Transverse colon (tissue), 4 donors: Measurements from ENCODE around the gene CFAP92. TPM values are rescaled to one million over a fixed set of nuclear protein-coding genes. Genes with fewer than 3 reads are reported as not detected.
"Not testable (repeated sequence)": the region's sequence is repeated elsewhere in the genome, so short reads cannot be mapped to it uniquely, and the experiment has no call there.

Experiments used
- DNase-seq: peaks from one replicate; pipeline ENCODE4 v3.0.0-alpha.2; 2019
- H3K27ac ChIP-seq, 4 donors: fragments of 200-600 bp; sonication (generic); 2 replicates each; pipeline ENCODE4 v1.5.1; 2016 to 2018; ENCODE audit warnings: inconsistent platforms in 4 of 4
- H3K27me3 ChIP-seq: fragments of 200-600 bp; sonication (generic); 2 replicates; pipeline ENCODE4 v1.5.1; 2017; ENCODE audit warnings: inconsistent platforms
- H3K36me3 ChIP-seq, 4 donors: fragments of 200-600 bp; sonication (generic); 2 replicates each; pipeline ENCODE4 v1.5.1; 2017 to 2019; ENCODE audit warnings: inconsistent platforms in 4 of 4
- H3K4me1 ChIP-seq, 4 donors: fragments of 200-600 bp; sonication (generic); 2 replicates each; pipeline ENCODE4 v1.5.1; 2017 to 2020; ENCODE audit warnings: inconsistent platforms in 4 of 4
- H3K4me3 ChIP-seq, 4 donors: fragments of 200-600 bp; sonication (generic); 1 replicate in 1 of 4; 2 replicates in 3 of 4; pipeline versions ENCODE4 v1.5.1 to v1.6.1; 2017 to 2019; ENCODE audit warnings: inconsistent platforms in 4 of 4
- H3K9me3 ChIP-seq, 2 donors: fragments of 200-600 bp; sonication (generic); 2 replicates each; pipeline ENCODE4 v1.5.1; 2017 to 2019; ENCODE audit warnings: inconsistent platforms in 2 of 2
- CTCF ChIP-seq, 5 experiments: fragments of 200-600 bp in 3 of 5; fragments of 450-650 bp in 2 of 5; sonication (generic) in 3 of 5; IDR thresholded peaks; 1 replicate in 2 of 5; 2 replicates in 3 of 5; pipeline ENCODE4 v1.5.1; 2016 to 2017; ENCODE audit warnings: antibody characterized with exemption in 5 of 5, inconsistent platforms in 3 of 5, mild to moderate bottlenecking in 2 of 5, moderate library complexity in 1 of 5
- EP300 ChIP-seq: sonication (generic); formaldehyde crosslinking; IDR thresholded peaks from one replicate; pipeline ENCODE4 v1.6.1; 2017; ENCODE audit warnings: antibody characterized with exemption, low read depth
- POLR2A ChIP-seq: fragments of 450-650 bp; IDR thresholded peaks from one replicate; pipeline ENCODE4 v1.6.1; 2016; ENCODE audit warnings: antibody characterized with exemption, mild to moderate bottlenecking, moderate library complexity
- POLR2AphosphoS5 ChIP-seq, 3 donors: sonication (generic); formaldehyde crosslinking; IDR thresholded peaks; one replicate each; pipeline ENCODE4 v1.6.1; 2016; ENCODE audit warnings: antibody characterized with exemption in 3 of 3
- WGBS, 2 donors: methylation state at CpG; one replicate each; pipeline ENCODE4 v1.1.5; 2018; ENCODE audit warnings: low coverage in 1 of 2; 5-methylcytosine and 5-hydroxymethylcytosine counted together
- in situ Hi-C, 4 donors: fragments of 200-750 bp; cut with MboI; loops; one replicate each; pipeline versions ENCODE4 v1.15.0 to v1.15.1; 2017; ENCODE audit warnings: low sequenced_read_pairs in 3 of 4, low pct_ligation_motif_present in 1 of 4, low pct_unique_long_range_greater_than_20kb in 1 of 4
- intact Hi-C: fragments of 100-400 bp; cut with DNase I; formaldehyde crosslinking; loops from one replicate; pipeline ENCODE4 v1.15.1; 2023; ENCODE audit warnings: low total_unique reads
- total RNA-seq, 4 donors: library from RNA; depleted of rRNA; stranded (reverse); fragments of >200 nt; gene quantifications; one replicate each; pipeline ENCODE4 v1.1.0, GENCODE V29; 2016

The CFAP92 gene
- total RNA-seq, 4 donors from 2014 or later, result 0.95 to 1.2 TPM; not detected in 2

DNA sequence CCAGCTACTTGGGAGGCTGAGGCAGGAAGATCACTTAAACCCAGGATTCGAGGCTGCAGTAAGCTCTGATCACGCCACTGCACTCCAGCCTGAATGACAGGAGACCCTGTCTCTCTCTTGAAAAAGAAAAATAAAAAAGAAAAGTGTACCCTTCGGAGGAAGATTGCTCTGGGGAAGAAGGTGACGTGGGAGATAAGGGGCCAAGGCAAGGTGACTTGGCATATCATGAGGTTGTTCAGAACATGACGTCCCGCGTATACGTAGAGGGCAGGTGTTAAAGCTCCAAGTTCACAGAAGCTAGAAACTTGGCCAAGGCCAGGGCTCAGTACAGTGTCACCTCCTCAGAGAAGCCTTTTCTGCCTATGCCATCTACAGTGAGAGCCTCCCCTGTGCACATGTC is 121.1 kb downstream of the CFAP92 start:
- Histone ChIP-seq H3K27me3 (no peaks in the 10 kb centered on the region), H3K27ac (no peak overlapping the region), H3K4me1 (peaks cover 0 to 2% (median under 1%) of the 10 kb centered on the region in 4 donors), H3K36me3 (no peaks in the 10 kb centered on the region), H3K4me3 (no peak overlapping the region), H3K9me3 (no peaks in the 10 kb centered on the region)
- in situ Hi-C loops (no loop called here), intact Hi-C loops (no loop called here)
- TF ChIP-seq EP300 (no peak), POLR2A (no peak), CTCF (IDR thresholded peaks at IDR 0.05) (no peak), POLR2AphosphoS5 (IDR thresholded peaks at IDR 0.05) (no peak)
- DNase-seq, result no peak
- WGBS, 2 donors, result 80 to 91% methylated on average over 4 to 8 of the region's 8 CpGs

GRCh38 chr3:128872282-128872681 is 121.6 kb downstream of the CFAP92 start:
- intact Hi-C loops (no loop called here), in situ Hi-C loops (no loop called here)
- WGBS, 2 donors, result 90% methylated on average over 4 of the region's 4 CpGs; no CpG with 5 or more reads in 1 of the 2 donors
- H3K4me1 ChIP-seq, result no peaks in the 10 kb centered on the region
- H3K4me3 ChIP-seq, result no peak overlapping the region
- H3K27me3 ChIP-seq, result no peaks in the 10 kb centered on the region
- no peak overlapping the region for H3K27ac ChIP-seq
- no peak for TF ChIP-seq POLR2AphosphoS5 (IDR thresholded peaks at IDR 0.05)
- TF ChIP-seq EP300, result no peak
- no peak for TF ChIP-seq CTCF (IDR thresholded peaks at IDR 0.05)
- TF ChIP-seq POLR2A, result no peak
- no peaks in the 10 kb centered on the region for H3K36me3 ChIP-seq
- H3K9me3 ChIP-seq, result no peaks in the 10 kb centered on the region
- DNase-seq, result no peak

DNA sequence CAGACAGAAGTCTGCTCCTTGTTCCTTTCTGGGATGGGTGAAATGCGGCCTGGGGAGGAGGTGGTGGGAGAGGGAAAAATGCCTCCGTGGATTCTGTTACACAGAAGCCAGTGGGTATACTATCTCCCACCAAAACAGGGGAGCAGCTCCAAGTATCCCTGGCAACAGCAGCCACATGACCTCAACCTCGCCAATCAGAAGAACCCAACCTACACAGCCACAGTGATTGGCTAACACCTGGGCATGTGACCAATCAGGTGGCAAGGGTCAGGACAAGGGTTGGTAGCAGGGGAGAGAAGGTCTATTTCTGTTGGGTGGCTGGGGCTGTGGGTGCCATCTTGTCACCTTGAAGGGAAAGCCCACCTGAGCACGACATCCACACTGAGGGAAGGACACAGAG is 123.5 kb downstream of the CFAP92 start:
- TF ChIP-seq POLR2AphosphoS5 (IDR thresholded peaks at IDR 0.05) (no peak), CTCF (IDR thresholded peaks at IDR 0.05) (no peak)
- intact Hi-C loops, result no loop called here
- no peak for DNase-seq
- Histone ChIP-seq H3K4me1 (no peaks in the 10 kb centered on the region), H3K9me3 (no peaks in the 10 kb centered on the region), H3K27me3 (no peaks in the 10 kb centered on the region), H3K27ac (no peak overlapping the region), H3K4me3 (no peak overlapping the region), H3K36me3 (no peaks in the 10 kb centered on the region)
- WGBS, 2 donors, result 100% methylated on average over 1 to 4 of the region's 4 CpGs
- in situ Hi-C loops, result no loop called here

DNA sequence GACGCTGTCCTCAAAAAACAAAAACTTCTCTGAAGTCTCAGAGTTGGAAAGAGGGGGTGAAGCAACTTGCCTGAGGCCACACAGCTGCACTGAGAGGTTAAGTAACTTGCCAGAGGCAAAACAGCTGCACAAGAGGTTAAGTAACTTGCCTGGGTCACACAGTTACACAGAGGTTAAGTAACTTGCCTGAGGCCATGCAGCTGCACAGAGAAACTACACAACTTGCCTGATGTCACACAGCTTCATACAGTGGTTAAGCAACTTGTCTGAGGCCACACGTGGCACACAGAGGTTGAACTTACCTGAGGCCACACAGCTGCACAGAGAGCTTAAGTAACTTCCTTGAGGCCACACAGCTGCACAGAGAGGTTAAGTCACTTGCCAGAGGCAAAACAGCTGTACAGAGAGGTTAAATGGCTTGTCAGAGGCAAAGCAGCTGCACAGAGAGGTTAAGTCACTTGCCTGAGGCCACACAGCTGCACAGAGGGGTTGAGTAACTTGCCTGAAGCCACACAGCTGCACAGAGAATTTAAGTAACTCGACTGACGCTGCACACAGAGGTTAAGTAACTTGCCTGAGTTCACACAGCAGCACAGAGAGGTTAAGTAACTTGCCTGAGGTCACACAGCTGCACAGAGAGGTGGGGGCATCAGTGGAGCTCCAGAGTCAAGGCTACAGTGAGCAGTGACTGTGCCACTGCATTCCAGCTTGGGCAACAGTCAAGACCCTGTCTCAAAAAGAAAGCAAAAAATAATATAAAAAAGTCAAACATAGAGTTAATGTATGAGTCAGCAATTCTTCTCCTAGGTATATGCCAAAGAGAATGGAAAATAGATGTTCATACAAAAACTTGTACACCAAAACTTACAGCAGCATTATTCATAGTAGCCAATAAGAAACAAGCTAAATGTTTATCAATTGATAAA is 126.4 kb downstream of the CFAP92 start:
- H3K27ac ChIP-seq, result no peak overlapping the region
- TF ChIP-seq POLR2A (no peak), EP300 (no peak), CTCF (IDR thresholded peaks at IDR 0.05) (no peak), POLR2AphosphoS5 (IDR thresholded peaks at IDR 0.05) (no peak)
- in situ Hi-C loops, result no loop called here
- DNase-seq, result no peak
- no peaks in the 10 kb centered on the region for H3K36me3 ChIP-seq
- H3K9me3 ChIP-seq, result no peaks in the 10 kb centered on the region
- H3K27me3 ChIP-seq, result no peaks in the 10 kb centered on the region
- 76% methylated on average over 4 of the region's 4 CpGs; no CpG with 5 or more reads in 1 of the 2 donors for WGBS, 2 donors
- peaks cover 0 to 9% (median 0%) of the 10 kb centered on the region in 4 donors for H3K4me1 ChIP-seq
- H3K4me3 ChIP-seq, result no peak overlapping the region
- intact Hi-C loops, result no loop called here

- H3K27me3 ChIP-seq, H3K27ac ChIP-seq, intact Hi-C loops, H3K9me3 ChIP-seq, H3K36me3 ChIP-seq, in situ Hi-C loops, H3K4me3 ChIP-seq, DNase-seq, H3K4me1 ChIP-seq: not testable (repeated sequence)
- 70 to 83% methylated on average over 4 to 20 of the region's 25 CpGs for WGBS, 2 donors
Observed at GRCh38 chr3:128864849-128865804, 128.7 kb downstream of the CFAP92 start.
